Effector memory CD8-positive, alpha-beta T cell (primary cell): ENCODE results near the gene ACER3.
"Not testable (repeated sequence)": the region's sequence is repeated elsewhere in the genome, so short reads cannot be mapped to it uniquely, and the experiment has no call there.

ENCODE experiments used
- ATAC-seq: fragments of 150-1000 bp; cut with Tn5 transposase; replicated peaks from 2 replicates; pipeline ENCODE4 v1.10.0; 2021; ENCODE audit warnings: mild to moderate bottlenecking, moderate library complexity
- DNase-seq, 3 experiments: peaks; one replicate each; pipeline ENCODE4 v3.0.0; 2021
- H3K27ac Mint-ChIP-seq, 2 donors: one replicate each; pipeline ENCODE4 v1.8.0; 2022; ENCODE audit warnings: mild to moderate bottlenecking in 2 of 2, mixed read lengths in 2 of 2, moderate library complexity in 2 of 2
- H3K27me3 Mint-ChIP-seq, 2 donors: one replicate each; pipeline ENCODE4 v1.8.0; 2022; ENCODE audit warnings: mixed read lengths in 2 of 2
- H3K36me3 Mint-ChIP-seq: one replicate; pipeline ENCODE4 v1.8.0; 2022; ENCODE audit warnings: mild to moderate bottlenecking, moderate library complexity, mixed read lengths; ENCODE audit not compliant: insufficient read depth
- H3K4me1 Mint-ChIP-seq, 2 donors: one replicate each; pipeline ENCODE4 v1.8.0; 2022; ENCODE audit warnings: low read depth in 2 of 2, mixed read lengths in 2 of 2
- H3K4me3 Mint-ChIP-seq, 2 donors: one replicate each; pipeline ENCODE4 v1.8.0; 2022; ENCODE audit warnings: mild to moderate bottlenecking in 2 of 2, mixed read lengths in 2 of 2, moderate library complexity in 2 of 2
- H3K9me3 Mint-ChIP-seq, 2 donors: one replicate each; pipeline ENCODE4 v1.8.0; 2022; ENCODE audit warnings: mixed read lengths in 2 of 2

ACER3 gene

DNA sequence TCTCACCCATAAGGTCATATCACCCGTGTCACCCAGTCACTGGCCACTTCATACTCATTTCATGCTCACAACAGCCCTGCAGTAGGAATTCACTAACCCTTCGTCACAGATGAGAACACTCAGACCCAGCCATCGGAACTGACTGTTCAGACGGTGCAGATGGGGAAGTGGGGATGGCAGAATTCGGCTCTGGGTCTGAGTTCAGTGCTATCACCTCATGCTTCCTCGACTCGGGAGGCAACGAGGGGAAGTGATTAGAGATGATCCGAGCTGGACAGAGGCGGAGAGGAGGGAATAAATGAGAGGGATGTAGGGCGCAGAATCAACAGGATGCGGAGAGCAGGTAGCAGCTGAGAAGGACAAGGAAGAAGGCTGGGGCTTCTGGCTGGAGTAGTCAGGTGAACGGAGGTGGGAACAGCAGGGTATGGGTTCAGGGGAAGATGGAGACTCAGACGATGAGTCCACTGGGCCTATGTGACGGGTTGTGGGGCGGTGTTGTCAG lies 178.2 kb downstream of the ACER3 start:
- peak overlapping the region; percentile 33 to 48 for H3K4me3 Mint-ChIP-seq
- H3K27me3 Mint-ChIP-seq = peaks cover 57 to 84% of the 10 kb centered on the region in 2 donors
- H3K36me3 Mint-ChIP-seq = peaks cover 5% of the 10 kb centered on the region
- DNase-seq (no peak), ATAC-seq (no peak)
- no peaks in the 10 kb centered on the region for H3K9me3 Mint-ChIP-seq
- H3K4me1 Mint-ChIP-seq = peaks cover 0 to 7% of the 10 kb centered on the region in 2 donors
- H3K27ac Mint-ChIP-seq = no peak overlapping the region

DNA sequence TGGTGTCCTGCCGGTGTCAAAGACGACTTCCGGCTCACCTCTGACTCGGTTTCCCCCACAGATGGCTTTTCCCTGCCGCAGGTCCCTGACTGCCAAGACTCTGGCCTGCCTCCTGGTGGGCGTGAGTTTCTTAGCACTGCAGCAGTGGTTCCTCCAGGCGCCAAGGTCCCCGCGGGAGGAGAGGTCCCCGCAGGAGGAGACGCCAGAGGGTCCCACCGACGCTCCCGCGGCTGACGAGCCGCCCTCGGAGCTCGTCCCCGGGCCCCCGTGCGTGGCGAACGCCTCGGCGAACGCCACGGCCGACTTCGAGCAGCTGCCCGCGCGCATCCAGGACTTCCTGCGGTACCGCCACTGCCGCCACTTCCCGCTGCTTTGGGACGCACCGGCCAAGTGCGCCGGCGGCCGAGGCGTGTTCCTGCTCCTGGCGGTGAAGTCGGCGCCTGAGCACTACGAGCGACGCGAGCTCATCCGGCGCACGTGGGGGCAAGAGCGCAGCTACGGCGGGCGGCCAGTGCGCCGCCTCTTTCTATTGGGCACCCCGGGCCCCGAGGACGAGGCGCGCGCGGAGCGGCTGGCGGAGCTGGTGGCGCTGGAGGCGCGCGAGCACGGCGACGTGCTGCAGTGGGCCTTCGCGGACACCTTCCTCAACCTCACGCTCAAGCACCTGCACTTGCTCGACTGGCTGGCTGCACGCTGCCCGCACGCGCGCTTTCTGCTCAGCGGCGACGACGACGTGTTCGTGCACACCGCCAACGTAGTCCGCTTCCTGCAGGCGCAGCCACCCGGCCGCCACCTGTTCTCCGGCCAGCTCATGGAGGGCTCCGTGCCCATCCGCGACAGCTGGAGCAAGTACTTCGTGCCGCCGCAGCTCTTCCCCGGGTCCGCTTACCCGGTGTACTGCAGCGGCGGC lies 179.0 kb downstream of the ACER3 start:
- DNase-seq (no peak), ATAC-seq (peak; percentile 56)
- peaks cover 5% of the 10 kb centered on the region for H3K36me3 Mint-ChIP-seq
- H3K27ac Mint-ChIP-seq = no peak overlapping the region
- peaks cover 0 to 7% of the 10 kb centered on the region in 2 donors for H3K4me1 Mint-ChIP-seq
- H3K9me3 Mint-ChIP-seq = no peaks in the 10 kb centered on the region
- H3K27me3 Mint-ChIP-seq = peaks cover 57 to 84% of the 10 kb centered on the region in 2 donors
- H3K4me3 Mint-ChIP-seq = peak overlapping the region; percentile 13 to 48

DNA sequence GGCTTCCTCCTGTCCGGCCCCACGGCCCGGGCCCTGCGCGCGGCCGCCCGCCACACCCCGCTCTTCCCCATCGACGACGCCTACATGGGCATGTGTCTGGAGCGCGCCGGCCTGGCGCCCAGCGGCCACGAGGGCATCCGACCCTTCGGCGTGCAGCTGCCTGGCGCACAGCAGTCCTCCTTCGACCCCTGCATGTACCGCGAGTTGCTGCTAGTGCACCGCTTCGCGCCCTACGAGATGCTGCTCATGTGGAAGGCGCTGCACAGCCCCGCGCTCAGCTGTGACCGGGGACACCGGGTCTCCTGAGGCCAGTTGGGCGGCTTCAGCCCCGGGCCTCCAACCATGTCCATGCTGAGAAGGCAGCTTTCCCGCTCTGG lies 179.7 kb downstream of the ACER3 start:
- DNase-seq (no peak), ATAC-seq (no peak)
- Mint-ChIP-seq H3K27me3 (peaks cover 54 to 88% of the 10 kb centered on the region in 2 donors), H3K36me3 (peaks cover 5% of the 10 kb centered on the region), H3K9me3 (no peaks in the 10 kb centered on the region), H3K27ac (no peak overlapping the region), H3K4me3 (peak overlapping the region; percentile 12 to 56), H3K4me1 (peaks cover 0 to 7% of the 10 kb centered on the region in 2 donors)

DNA sequence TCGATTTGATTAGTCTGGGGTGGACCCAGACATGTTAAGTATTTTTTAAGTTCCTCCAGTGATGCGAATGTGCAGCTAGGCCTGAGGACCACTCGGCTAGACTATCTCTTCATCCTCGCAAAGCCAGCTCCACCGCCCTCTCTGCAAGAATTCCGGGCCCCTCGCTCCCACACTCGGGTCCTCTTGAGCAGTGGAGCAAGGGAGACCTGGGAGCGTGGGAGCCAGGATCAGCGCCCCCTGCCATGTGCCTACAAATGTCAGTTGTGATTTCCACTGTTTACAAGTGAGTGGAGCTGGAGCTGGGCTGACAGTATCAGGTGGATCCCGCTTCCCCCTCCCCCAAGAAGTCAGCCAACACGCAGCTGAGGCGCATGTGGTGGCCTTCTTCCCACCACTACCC lies 180.2 kb downstream of the ACER3 start:
- peaks cover 0 to 7% of the 10 kb centered on the region in 2 donors for H3K4me1 Mint-ChIP-seq
- DNase-seq (no peak), ATAC-seq (no peak)
- peaks cover 5% of the 10 kb centered on the region for H3K36me3 Mint-ChIP-seq
- peak overlapping the region; percentile 12 to 56 for H3K4me3 Mint-ChIP-seq
- H3K27ac Mint-ChIP-seq = no peak overlapping the region
- H3K9me3 Mint-ChIP-seq = no peaks in the 10 kb centered on the region
- peaks cover 52 to 88% of the 10 kb centered on the region in 2 donors for H3K27me3 Mint-ChIP-seq

DNA sequence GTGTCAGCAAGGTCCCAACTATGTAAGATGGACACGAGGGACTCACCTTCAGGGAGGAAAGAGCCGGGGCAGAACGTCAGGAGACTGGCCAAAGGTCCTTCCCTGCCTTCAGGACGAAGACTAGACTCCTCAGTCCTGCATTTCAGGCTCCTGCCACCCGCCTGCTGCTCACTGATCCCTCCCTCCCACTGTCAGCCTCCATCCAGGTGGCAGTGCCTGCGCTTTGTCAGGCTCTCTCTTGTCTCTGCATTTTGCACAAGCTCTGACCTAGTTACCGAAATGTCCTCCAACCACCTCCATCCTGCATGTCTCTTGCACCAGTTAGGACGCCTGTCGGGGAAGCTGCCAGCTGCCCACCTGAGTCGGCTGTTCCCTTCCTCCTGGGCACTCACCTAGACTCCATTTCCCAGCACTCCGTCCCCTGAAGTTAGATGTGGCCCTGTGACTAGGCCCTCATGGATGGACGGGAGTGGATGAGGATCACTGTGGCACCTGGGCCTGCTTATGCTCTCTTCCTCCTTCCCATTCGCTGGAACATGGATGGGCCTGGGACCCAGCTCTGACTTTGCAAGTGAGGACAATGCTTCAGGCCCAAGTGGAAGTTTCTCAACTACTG lies 181.5 kb downstream of the ACER3 start:
- no peaks in the 10 kb centered on the region for H3K9me3 Mint-ChIP-seq
- H3K27me3 Mint-ChIP-seq = peaks cover 41 to 77% of the 10 kb centered on the region in 2 donors
- peaks cover 9% of the 10 kb centered on the region for H3K36me3 Mint-ChIP-seq
- DNase-seq (no peak), ATAC-seq (no peak)
- no peak overlapping the region for H3K4me3 Mint-ChIP-seq
- no peak overlapping the region for H3K27ac Mint-ChIP-seq
- H3K4me1 Mint-ChIP-seq = peaks cover 8 to 13% of the 10 kb centered on the region in 2 donors

DNA sequence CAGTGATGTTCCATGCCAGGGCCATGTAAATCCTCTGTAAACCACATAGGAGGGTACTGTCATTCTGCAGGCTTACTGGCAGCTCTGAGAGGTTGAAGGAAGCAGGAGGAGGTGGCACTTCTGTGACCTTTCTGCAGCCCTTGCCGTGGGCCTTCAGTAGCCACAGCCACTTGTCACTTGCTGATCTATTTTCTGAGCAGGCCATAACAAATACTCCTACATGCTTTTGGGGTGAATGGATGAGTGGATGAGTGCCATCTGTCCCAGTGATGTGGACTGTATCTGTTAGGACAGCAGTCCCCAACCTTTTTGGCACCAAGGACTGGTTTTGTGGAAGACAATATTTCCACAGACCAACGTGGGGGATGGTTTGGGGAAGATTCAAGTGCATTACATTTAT lies 183.6 kb downstream of the ACER3 start:
- peaks cover 18% of the 10 kb centered on the region for H3K36me3 Mint-ChIP-seq

DNA sequence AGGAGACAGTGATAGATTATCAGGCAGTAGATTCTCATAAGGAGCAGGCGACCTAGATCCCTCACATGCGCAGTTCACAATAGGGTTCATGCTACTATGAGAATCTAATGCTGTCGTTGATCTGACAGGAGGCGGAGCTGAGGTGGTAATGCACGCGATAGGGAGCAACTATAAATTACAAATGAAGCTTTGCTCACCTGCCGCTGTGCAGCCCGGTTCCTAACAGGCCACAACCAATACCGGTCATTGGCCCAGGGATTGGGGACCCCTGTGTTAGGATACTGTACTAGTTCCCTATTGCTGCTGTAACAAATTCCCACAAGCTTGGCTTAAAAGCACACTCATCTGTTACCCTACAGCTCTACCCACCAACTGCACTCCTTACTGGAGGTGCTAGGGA lies 184.2 kb downstream of the ACER3 start:
- H3K9me3 Mint-ChIP-seq = no peaks in the 10 kb centered on the region
- peaks cover 18% of the 10 kb centered on the region for H3K36me3 Mint-ChIP-seq
- H3K4me1 Mint-ChIP-seq = peaks cover 8% of the 10 kb centered on the region in 2 donors
- DNase-seq (no peak), ATAC-seq (no peak)
- peaks cover 21 to 54% of the 10 kb centered on the region in 2 donors for H3K27me3 Mint-ChIP-seq
- no peak overlapping the region for H3K4me3 Mint-ChIP-seq
- H3K27ac Mint-ChIP-seq = no peak overlapping the region

More for the DNA sequence above, 183.6 kb downstream of the ACER3 start:
- DNase-seq (no peak), ATAC-seq (no peak)
- H3K27me3 Mint-ChIP-seq = peaks cover 21 to 56% of the 10 kb centered on the region in 2 donors
- no peaks in the 10 kb centered on the region for H3K9me3 Mint-ChIP-seq
- H3K4me1 Mint-ChIP-seq = peaks cover 8% of the 10 kb centered on the region in 2 donors
- no peak overlapping the region for H3K27ac Mint-ChIP-seq
- no peak overlapping the region for H3K4me3 Mint-ChIP-seq

DNA sequence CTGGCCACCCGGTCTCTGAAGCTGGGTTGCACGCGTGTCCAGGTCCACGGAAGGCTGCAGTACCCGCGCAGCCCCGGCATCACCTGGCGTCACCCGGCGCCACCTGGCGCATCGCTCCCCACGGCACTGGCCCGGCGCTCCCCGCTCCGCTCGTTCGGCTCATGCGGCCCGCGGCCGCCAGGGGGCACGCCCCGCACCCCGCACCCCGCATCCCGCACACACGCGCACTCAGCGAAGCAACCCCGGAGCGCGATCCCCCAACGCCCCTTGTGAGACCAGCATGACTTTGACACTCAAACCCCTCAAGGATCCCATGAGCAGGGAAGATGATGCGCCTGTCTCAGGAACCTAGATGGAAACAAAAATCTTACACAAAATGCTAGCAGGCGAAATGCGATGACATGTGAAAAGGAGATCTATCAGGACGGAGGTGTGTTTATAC lies 185.4 kb downstream of the ACER3 start:
- H3K36me3 Mint-ChIP-seq = peaks cover 16% of the 10 kb centered on the region
- H3K4me1 Mint-ChIP-seq = peaks cover 5 to 8% of the 10 kb centered on the region in 2 donors
- DNase-seq (peak; percentile 45 to 48 (median 48)), ATAC-seq (peak; percentile 25)
- no peaks in the 10 kb centered on the region for H3K9me3 Mint-ChIP-seq
- peak overlapping the region in 1 of 2 donors; percentile 27 for H3K4me3 Mint-ChIP-seq
- no peak overlapping the region for H3K27ac Mint-ChIP-seq
- peaks cover 13 to 43% of the 10 kb centered on the region in 2 donors for H3K27me3 Mint-ChIP-seq

DNA sequence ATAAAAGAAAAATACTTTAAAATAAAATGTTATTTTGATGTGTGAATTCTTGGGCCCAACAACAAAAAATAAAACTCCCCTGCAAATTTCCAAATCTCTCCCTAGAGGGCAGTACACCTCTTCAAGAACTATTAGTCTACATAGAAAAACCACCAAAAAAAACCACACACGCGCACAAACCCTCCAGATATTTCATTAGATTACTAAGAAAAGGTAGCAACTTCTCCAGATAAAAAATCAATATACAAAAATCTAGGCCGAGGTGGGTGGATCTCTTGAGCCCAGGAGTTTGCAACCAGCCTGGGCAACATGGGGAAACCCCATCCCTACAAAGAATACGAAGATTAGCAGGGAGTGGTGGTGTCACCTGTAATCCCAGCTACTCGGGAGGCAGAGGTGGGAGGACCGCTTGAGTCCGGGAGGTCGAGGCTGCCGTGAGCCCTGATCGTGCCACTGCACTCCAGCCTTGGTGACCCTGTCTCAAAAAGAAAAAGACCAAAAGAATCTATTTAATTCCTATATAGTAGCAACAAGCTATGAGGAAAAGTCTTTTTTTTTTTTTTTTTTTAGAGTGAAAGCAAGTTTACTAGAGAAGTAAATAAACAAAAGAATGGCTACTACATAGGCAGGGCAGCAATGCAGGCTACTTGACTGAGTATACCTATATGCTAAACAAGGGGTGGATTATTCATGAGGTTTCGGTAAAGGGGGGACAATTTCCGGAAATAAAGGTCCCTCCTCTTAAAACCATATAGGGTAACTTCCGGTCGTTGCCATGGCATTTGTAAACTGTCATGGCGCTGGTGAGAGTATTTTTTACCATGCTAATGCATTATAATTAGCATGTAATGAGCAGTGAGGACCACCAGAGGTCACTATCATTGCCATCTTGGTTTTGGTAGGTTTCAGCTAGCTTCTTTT lies 186.5 kb downstream of the ACER3 start:
- H3K9me3 Mint-ChIP-seq = no peaks in the 10 kb centered on the region
- peaks cover 5 to 8% of the 10 kb centered on the region in 2 donors for H3K4me1 Mint-ChIP-seq
- H3K27ac Mint-ChIP-seq = peak overlapping the region in 1 of 2 donors; percentile 33
- DNase-seq (peak; percentile 85 to 89 (median 87)), ATAC-seq (peak; percentile 93)
- peaks cover 16% of the 10 kb centered on the region for H3K36me3 Mint-ChIP-seq
- peak overlapping the region; percentile 77 to 79 for H3K4me3 Mint-ChIP-seq
- peaks cover 4 to 31% of the 10 kb centered on the region in 2 donors for H3K27me3 Mint-ChIP-seq

DNA sequence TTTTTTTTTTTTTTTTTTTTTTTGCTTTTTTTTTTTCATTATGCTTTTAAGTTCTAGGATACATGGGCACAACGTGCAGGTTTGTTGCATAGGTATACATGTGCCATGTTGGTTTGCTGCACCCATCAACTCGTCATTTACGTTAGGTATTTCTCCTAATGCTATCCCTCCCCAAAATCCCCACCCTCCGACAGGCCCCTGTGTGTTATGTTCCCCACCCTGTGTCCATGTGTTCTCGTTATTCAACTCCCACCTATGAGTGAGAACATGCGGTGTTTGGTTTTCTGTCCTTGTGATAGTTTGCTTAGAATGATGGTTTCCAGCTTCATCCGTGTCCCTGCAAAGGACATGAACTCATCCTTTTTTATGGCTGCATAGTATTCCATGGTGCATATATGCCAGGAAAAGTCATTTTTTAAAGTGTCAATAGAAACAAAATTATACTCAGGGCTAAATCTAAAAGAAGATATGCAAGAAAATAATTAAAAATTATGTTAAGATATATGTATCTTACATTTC lies 187.3 kb downstream of the ACER3 start:
- ATAC-seq, H3K9me3 Mint-ChIP-seq, H3K4me1 Mint-ChIP-seq, DNase-seq: not testable (repeated sequence)
- Mint-ChIP-seq H3K36me3 (peaks cover 16% of the 10 kb centered on the region), H3K27me3 (peaks cover 0 to 24% of the 10 kb centered on the region in 2 donors), H3K27ac (peak overlapping the region in 1 of 2 donors; percentile 33), H3K4me3 (peak overlapping the region in 1 of 2 donors; percentile 77)

DNA sequence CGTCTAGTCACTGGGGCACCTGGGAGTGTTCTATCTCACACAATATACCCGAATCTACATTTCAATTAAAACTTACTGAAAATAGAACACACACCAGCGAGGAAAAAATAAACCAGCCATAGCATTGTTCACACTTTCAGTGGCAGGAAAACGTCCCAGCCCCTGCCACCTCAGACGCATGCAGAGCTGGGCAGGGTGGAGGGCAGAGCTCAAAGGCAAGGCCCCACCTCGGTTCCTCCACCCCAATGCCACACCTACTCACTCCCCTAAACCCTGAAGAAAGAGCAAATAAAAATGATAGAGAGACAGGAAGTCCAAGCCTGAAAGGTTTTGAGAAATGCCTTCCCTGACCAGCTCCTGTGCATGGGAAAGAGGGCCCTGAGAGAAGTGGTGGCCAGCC lies 188.3 kb downstream of the ACER3 start:
- no peaks in the 10 kb centered on the region for H3K9me3 Mint-ChIP-seq
- peaks cover 13% of the 10 kb centered on the region for H3K36me3 Mint-ChIP-seq
- peaks cover 0 to 17% of the 10 kb centered on the region in 2 donors for H3K27me3 Mint-ChIP-seq
- H3K4me1 Mint-ChIP-seq = peaks cover 5 to 8% of the 10 kb centered on the region in 2 donors
- no peak for DNase-seq
- ATAC-seq = no peak
- peak overlapping the region in 1 of 2 donors; percentile 6 for H3K27ac Mint-ChIP-seq
- no peak overlapping the region for H3K4me3 Mint-ChIP-seq

DNA sequence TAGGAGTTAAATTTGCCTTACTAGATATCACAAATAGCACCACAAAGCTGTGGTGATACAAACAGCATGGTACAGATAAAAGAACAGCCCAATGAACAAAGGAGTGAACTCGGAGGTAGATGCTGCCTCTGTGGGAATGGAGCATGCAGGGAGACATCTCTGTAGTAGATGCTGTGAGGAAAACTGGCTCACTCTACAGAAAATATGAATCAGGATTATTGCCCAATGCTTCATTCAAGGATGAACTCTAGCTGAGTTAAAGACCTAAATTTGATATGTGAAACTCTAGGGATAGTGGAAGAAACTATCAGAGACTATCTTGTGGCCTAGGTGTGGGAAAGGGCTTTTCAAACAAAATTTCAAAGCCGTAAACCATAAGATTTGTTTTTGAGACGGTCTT lies 190.8 kb downstream of the ACER3 start:
- Mint-ChIP-seq H3K9me3 (no peaks in the 10 kb centered on the region), H3K4me3 (no peak overlapping the region), H3K27ac (no peak overlapping the region), H3K36me3 (peaks cover 13% of the 10 kb centered on the region), H3K27me3 (no peaks in the 10 kb centered on the region), H3K4me1 (peaks cover 3 to 4% of the 10 kb centered on the region in 2 donors)
- DNase-seq (no peak), ATAC-seq (no peak)
